ENCODE results near the gene ZNF850. TPM values are rescaled to one million over a fixed set of nuclear protein-coding genes. Genes with fewer than 3 reads are reported as not detected.

Gene ZNF850
- total and polyA plus RNA-seq, 10 donors, result 0.36 to 7.8 (median 3.6) TPM

GRCh38 chr19:36665832-36666231, 106.8 kb downstream of the ZNF850 start:
- TF ChIP-seq POLR2AphosphoS5 (IDR thresholded peaks at IDR 0.05) (no peak), POLR2A (IDR thresholded peaks at IDR 0.05) (no peak), CTCF (IDR thresholded peaks at IDR 0.05 in 8 of 11, conservative IDR thresholded peaks at IDR 0.05 in 3 of 11) (no peak)
- peak overlapping the region in 1 of 8 donors; percentile 87 for H3K27ac ChIP-seq
- intact Hi-C loops (cut with DNase I; ENCODE audit: low total_unique reads), result no loop called here
- 54 to 67% (median 56%) methylated on average over 14 of the region's 14 CpGs for WGBS, 5 donors
- no peaks in the 10 kb centered on the region for H3K27me3 ChIP-seq (replicated peaks in 1 of 7)
- H3K4me3 ChIP-seq, result peak overlapping the region; percentile 68 to 91 (median 80)
- DNase-seq, result no peak
- H3K36me3 ChIP-seq, result peaks cover 2 to 64% (median 37%) of the 10 kb centered on the region in 6 donors
- H3K4me1 ChIP-seq, result peaks cover 10 to 33% (median 24%) of the 10 kb centered on the region in 6 donors
- peaks cover 9 to 77% (median 74%) of the 10 kb centered on the region in 8 donors for H3K9me3 ChIP-seq

Other genes with a start within 250 kb of the ZNF850 start
- 10 to 100 TPM in 5 of 7 donors, 1 to 10 TPM in 2; 8.7 to 14.8 (median 12.4) TPM for gene ZNF260, start 244.5 kb downstream of the ZNF850 start, total RNA-seq
- 1 to 10 TPM; 2.9 to 5.4 (median 3.7) TPM for gene ZNF260, start 244.5 kb downstream of the ZNF850 start, polyA plus RNA-seq
- gene ZNF529, start 199.5 kb downstream of the ZNF850 start, total RNA-seq, result 10 to 100 TPM; 10.1 to 19.4 (median 14.2) TPM
- 1 to 10 TPM; 7.7 to 9.9 (median 8.0) TPM for gene ZNF529, start 199.5 kb downstream of the ZNF850 start, polyA plus RNA-seq
- gene ZNF382, start 167.5 kb downstream of the ZNF850 start, total RNA-seq, result 10 to 100 TPM in 1 of 7 donors, 1 to 10 TPM in 6; 7.2 to 13.3 (median 8.8) TPM
- gene ZNF382, start 167.5 kb downstream of the ZNF850 start, polyA plus RNA-seq, result 1 to 10 TPM; 2.1 to 2.6 (median 2.6) TPM
- gene ZNF461, start 106.0 kb downstream of the ZNF850 start, total RNA-seq, result 10 to 100 TPM in 4 of 7 donors, 1 to 10 TPM in 3; 8.0 to 11.8 (median 10.1) TPM
- gene ZNF461, start 106.0 kb downstream of the ZNF850 start, polyA plus RNA-seq, result 1 to 10 TPM; 3.4 to 6.1 (median 4.4) TPM
- gene ZNF567, start 85.2 kb downstream of the ZNF850 start, total RNA-seq, result 10 to 100 TPM in 4 of 7 donors, 1 to 10 TPM in 3; 7.5 to 24.1 (median 11.7) TPM
- gene ZNF567, start 85.2 kb downstream of the ZNF850 start, polyA plus RNA-seq, result 1 to 10 TPM; 2.2 to 6.3 (median 3.4) TPM
- gene ZNF790, start 65.6 kb upstream of the ZNF850 start, total RNA-seq, result 10 to 100 TPM in 1 of 7 donors, 1 to 10 TPM in 6; 4.0 to 11.2 (median 8.3) TPM
- 1 to 10 TPM; 1.8 to 3.0 (median 2.9) TPM for gene ZNF790, start 65.6 kb upstream of the ZNF850 start, polyA plus RNA-seq
- gene ZNF345, start 78.1 kb upstream of the ZNF850 start, total RNA-seq, result 10 to 100 TPM in 3 of 7 donors, 1 to 10 TPM in 4; 4.8 to 18.2 (median 9.8) TPM
- 1 to 10 TPM; 2.7 to 4.6 (median 3.3) TPM for gene ZNF345, start 78.1 kb upstream of the ZNF850 start, polyA plus RNA-seq
- gene ZNF829, start 143.5 kb upstream of the ZNF850 start, total RNA-seq, result 1 to 10 TPM; 2.7 to 4.7 (median 4.5) TPM
- 1 to 10 TPM in 2 of 3 donors, under 1 TPM in 1; 0.85 to 1.3 (median 1.1) TPM for gene ZNF829, start 143.5 kb upstream of the ZNF850 start, polyA plus RNA-seq
- 10 to 100 TPM in 6 of 7 donors, 1 to 10 TPM in 1; 9.5 to 16.8 (median 12.4) TPM for gene ZNF568, start 143.5 kb upstream of the ZNF850 start, total RNA-seq
- gene ZNF568, start 143.5 kb upstream of the ZNF850 start, polyA plus RNA-seq, result 1 to 10 TPM; 2.7 to 5.5 (median 3.0) TPM